Suppressor macrophage treated with lipopolysaccharide for 4 hours (primary cell): Measurements from ENCODE around the gene GRN.
A peak's percentile ranks its signal among the peaks of the same experiment; 100 is the strongest.

Experiments
- DNase-seq: peaks from one replicate; pipeline ENCODE4 v3.0.0-alpha.2; 2020

GRN gene

GRCh38 chr17:44348234-44348987 lies 3.3 kb downstream of the GRN start:
- DNase-seq, result peak; percentile 96

- no peak for DNase-seq
Measured at GRCh38 chr17:44348988-44349364, 3.9 kb downstream of the GRN start.

GRCh38 chr17:44349553-44350070 lies 4.5 kb downstream of the GRN start:
- DNase-seq, result no peak

GRCh38 chr17:44350733-44351226 lies 5.7 kb downstream of the GRN start:
- peak; percentile 75 for DNase-seq

- no peak for DNase-seq
Measured at GRCh38 chr17:44351464-44351863, 6.4 kb downstream of the GRN start.

- DNase-seq, result no peak
Measured at GRCh38 chr17:44351961-44352827, 7.1 kb downstream of the GRN start.

GRCh38 chr17:44352828-44353671 lies 7.9 kb downstream of the GRN start:
- DNase-seq, result no peak

GRCh38 chr17:44353672-44354331 lies 8.7 kb downstream of the GRN start:
- peak; percentile 41 for DNase-seq

- DNase-seq, result peak; percentile 43
Measured at GRCh38 chr17:44354582-44355561, 9.8 kb downstream of the GRN start.

GRCh38 chr17:44355642-44356099 lies 10.6 kb downstream of the GRN start:
- no peak for DNase-seq

GRCh38 chr17:44356241-44356640 lies 11.1 kb downstream of the GRN start:
- DNase-seq, result no peak

GRCh38 chr17:44358066-44358465 lies 13.0 kb downstream of the GRN start:
- no peak for DNase-seq

- no peak for DNase-seq
Measured at GRCh38 chr17:44359006-44359405, 13.9 kb downstream of the GRN start.

- no peak for DNase-seq
Measured at GRCh38 chr17:44359458-44360143, 14.5 kb downstream of the GRN start.

GRCh38 chr17:44360144-44360533 lies 15.0 kb downstream of the GRN start:
- DNase-seq, result no peak

GRCh38 chr17:44360826-44361225 lies 15.7 kb downstream of the GRN start:
- no peak for DNase-seq

- no peak for DNase-seq
Measured at GRCh38 chr17:44361292-44362260, 16.5 kb downstream of the GRN start.

GRCh38 chr17:44362459-44362948 lies 17.4 kb downstream of the GRN start:
- DNase-seq, result no peak
